ENCODE data around the gene SH3RF3. TPM values are rescaled to one million over a fixed set of nuclear protein-coding genes. Genes with fewer than 3 reads are reported as not detected.

The SH3RF3 gene
- total and polyA plus RNA-seq, 9 of the 15 experiments (the other 6 are each of a cell fraction or from before 2014, with no cell fraction given): 0.02 TPM; not detected in 8

DNA sequence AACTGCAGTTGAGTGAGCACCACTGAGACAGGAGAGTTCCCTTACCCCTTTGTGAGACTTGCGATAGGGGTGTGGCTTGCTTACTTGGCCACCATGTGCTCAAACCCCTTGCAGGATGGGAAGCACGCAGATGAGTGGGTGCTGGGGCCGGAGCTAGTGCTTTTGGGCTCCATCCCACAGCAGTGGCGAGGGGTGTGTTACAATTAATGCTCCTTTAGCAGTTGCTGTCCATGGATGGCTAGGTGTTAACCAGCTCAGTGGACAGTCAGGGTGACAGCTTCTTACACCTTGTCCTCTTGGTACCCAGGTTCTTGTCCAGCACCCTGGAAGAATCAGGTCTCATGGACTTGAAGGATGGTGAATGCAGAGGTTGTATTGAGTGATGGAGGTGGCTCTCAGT is 103.9 kb downstream of the SH3RF3 start:
- BruUV-seq (replicated peaks): no TSS peak
- ChIA-PET POLR2A (interaction anchor here (1.0 kb wide), 1 partner anchor 12 kb away, joined by 3 read pairs; no protein-coding TSS in a partner anchor), CTCF (ENCODE audit: low intra/inter-chr PET ratio) (no interaction called here)

More for the DNA sequence above, 103.9 kb downstream of the SH3RF3 start:
- FAIRE-seq (no peak), ATAC-seq (no peak), DNase-seq (ENCODE audit: extremely low read depth in 1 of 4, low spot score in 3 of 4) (no peak)
- no peaks in the 10 kb centered on the region for H3K79me2 ChIP-seq (ENCODE audit: control insufficient read depth, insufficient read depth, low read length)
- H3K9me1 ChIP-seq (ENCODE audit: control insufficient read depth, insufficient read depth, low read length): no peaks in the 10 kb centered on the region
- H4K20me1 ChIP-seq (replicated peaks; ENCODE audit: control insufficient read depth, insufficient read depth, low read length): no peaks in the 10 kb centered on the region
- H3K4me2 ChIP-seq (ENCODE audit: insufficient read depth, low read length): no peak overlapping the region
- no peak overlapping the region for H2AFZ ChIP-seq (ENCODE audit: low read depth, low read length)
- TF ChIP-seq PHF21A (IDR thresholded peaks at IDR 0.05; ENCODE audit: borderline replicate concordance, low read depth) (no peak), ZNF184 (CRISPR knock-in tag; IDR thresholded peaks at IDR 0.05) (no peak), ZNF41 (CRISPR knock-in tag; conservative IDR thresholded peaks at IDR 0.05) (no peak), JUN (IDR thresholded peaks at IDR 0.05; ENCODE audit: borderline replicate concordance, low read depth, low read length) (no peak), JUN (CRISPR knock-in tag; IDR thresholded peaks at IDR 0.05; ENCODE audit: borderline replicate concordance) (no peak), TRIM28 (IDR thresholded peaks at IDR 0.05) (no peak), ZNF561 (CRISPR knock-in tag; conservative IDR thresholded peaks at IDR 0.05) (no peak), ZC3H8 (IDR thresholded peaks at IDR 0.05) (no peak), NR3C1 (CRISPR knock-in tag; IDR thresholded peaks at IDR 0.05) (no peak), FOXJ2 (tag; IDR thresholded peaks at IDR 0.05) (no peak)
- TF ChIP-seq, protein P1, sequence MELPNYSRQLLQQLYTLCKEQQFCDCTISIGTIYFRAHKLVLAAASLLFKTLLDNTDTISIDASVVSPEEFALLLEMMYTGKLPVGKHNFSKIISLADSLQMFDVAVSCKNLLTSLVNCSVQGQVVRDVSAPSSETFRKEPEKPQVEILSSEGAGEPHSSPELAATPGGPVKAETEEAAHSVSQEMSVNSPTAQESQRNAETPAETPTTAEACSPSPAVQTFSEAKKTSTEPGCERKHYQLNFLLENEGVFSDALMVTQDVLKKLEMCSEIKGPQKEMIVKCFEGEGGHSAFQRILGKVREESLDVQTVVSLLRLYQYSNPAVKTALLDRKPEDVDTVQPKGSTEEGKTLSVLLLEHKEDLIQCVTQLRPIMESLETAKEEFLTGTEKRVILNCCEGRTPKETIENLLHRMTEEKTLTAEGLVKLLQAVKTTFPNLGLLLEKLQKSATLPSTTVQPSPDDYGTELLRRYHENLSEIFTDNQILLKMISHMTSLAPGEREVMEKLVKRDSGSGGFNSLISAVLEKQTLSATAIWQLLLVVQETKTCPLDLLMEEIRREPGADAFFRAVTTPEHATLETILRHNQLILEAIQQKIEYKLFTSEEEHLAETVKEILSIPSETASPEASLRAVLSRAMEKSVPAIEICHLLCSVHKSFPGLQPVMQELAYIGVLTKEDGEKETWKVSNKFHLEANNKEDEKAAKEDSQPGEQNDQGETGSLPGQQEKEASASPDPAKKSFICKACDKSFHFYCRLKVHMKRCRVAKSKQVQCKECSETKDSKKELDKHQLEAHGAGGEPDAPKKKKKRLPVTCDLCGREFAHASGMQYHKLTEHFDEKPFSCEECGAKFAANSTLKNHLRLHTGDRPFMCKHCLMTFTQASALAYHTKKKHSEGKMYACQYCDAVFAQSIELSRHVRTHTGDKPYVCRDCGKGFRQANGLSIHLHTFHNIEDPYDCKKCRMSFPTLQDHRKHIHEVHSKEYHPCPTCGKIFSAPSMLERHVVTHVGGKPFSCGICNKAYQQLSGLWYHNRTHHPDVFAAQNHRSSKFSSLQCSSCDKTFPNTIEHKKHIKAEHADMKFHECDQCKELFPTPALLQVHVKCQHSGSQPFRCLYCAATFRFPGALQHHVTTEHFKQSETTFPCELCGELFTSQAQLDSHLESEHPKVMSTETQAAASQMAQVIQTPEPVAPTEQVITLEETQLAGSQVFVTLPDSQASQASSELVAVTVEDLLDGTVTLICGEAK (IDR thresholded peaks at IDR 0.05): no peak
- TF ChIP-seq, protein P1 (CRISPR knock-in tag; IDR thresholded peaks at IDR 0.05): no peak
- no peaks in the 10 kb centered on the region for H3K4me1 ChIP-seq (replicated peaks in 1 of 2; ENCODE audit: control insufficient read depth in 2 of 2, insufficient read depth in 2 of 2, low read length in 2 of 2)
- in situ Hi-C loops (cut with MboI): no loop called here
- H3K9me3 ChIP-seq (replicated peaks; ENCODE audit: control insufficient read depth, insufficient read depth, low read depth, low read length): no peaks in the 10 kb centered on the region
- intact Hi-C loops (cut with micrococcal nuclease): no loop called here
- H3K9ac ChIP-seq (ENCODE audit: insufficient read depth in 1 of 2, low read depth in 2 of 2, low read length in 2 of 2): no peak overlapping the region
- 2% methylated on average over 4 of the region's 4 CpGs for WGBS (ENCODE audit: insufficient coverage, low coverage, missing lambda C conversion rate)
- no peaks in the 10 kb centered on the region for H3K36me3 ChIP-seq (ENCODE audit: control insufficient read depth, insufficient read depth, low read length)
- H3K27ac ChIP-seq (ENCODE audit: extremely low read depth, low read depth, low read length): no peak overlapping the region
- peaks cover 10 to 17% of the 10 kb centered on the region in 2 experiments; a peak in 3 of 5 replicates for H3K27me3 ChIP-seq (ENCODE audit: control insufficient read depth in 2 of 2, insufficient read depth in 2 of 2, low read length in 2 of 2)
- no peak overlapping the region for H3K4me3 ChIP-seq
